HG02678 (cell line): Measurements from ENCODE around the gene GRM4.
"Not testable (repeated sequence)": the region's sequence is repeated elsewhere in the genome, so short reads cannot be mapped to it uniquely, and the experiment has no call there.

Source experiments
- ATAC-seq: cut with Tn5 transposase; IDR thresholded peaks from one replicate; pipeline ENCODE4 v1.9.1; 2021; ENCODE audit warnings: mild to moderate bottlenecking, moderate library complexity; ENCODE audit not compliant: unreplicated experiment

GRM4 gene

DNA sequence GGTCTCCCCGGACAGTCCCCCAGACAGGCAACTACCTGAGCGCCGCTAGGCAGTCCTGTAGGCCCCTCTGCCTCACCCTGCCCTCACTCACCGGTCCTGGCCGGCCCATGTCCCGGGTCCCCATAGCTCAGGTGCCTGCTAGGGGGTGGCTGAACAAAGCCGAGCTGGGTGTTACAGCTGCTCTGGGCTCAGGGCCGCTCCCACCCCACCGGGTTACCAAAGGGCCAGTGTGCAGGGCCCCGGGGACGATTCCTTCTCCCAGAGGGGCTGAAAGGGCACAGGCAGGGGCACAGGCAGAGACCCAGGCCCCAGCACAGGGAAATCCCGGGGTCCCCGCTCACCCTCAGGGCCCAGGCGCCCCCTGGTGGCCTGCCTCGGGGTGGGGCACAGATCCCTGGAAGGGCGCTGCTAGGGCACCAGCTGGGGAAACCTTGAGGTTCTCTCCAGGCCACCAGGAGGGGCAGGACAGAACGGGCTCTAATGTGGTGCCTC, 118.4 kb downstream of the GRM4 start:
- no peak for ATAC-seq

DNA sequence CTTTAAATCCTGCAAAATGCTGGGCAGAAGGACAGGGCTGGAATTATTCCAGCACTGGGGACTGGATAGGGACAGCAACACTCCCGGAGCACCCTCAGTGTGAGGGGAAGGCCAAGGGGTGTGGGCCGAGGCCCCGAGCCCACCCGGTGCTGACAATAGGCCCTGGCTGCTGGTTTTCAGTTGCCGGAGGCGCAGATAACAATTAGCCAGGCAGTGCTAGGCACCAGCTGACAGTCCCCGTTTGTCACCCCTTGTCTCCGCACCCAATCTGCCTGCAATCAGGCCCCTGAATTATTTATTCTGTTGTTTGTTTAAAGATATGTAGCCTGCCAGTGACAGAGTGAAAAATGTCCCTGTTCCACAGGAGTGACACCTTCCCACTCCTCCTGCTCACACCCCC, 120.0 kb downstream of the GRM4 start:
- no peak for ATAC-seq

DNA sequence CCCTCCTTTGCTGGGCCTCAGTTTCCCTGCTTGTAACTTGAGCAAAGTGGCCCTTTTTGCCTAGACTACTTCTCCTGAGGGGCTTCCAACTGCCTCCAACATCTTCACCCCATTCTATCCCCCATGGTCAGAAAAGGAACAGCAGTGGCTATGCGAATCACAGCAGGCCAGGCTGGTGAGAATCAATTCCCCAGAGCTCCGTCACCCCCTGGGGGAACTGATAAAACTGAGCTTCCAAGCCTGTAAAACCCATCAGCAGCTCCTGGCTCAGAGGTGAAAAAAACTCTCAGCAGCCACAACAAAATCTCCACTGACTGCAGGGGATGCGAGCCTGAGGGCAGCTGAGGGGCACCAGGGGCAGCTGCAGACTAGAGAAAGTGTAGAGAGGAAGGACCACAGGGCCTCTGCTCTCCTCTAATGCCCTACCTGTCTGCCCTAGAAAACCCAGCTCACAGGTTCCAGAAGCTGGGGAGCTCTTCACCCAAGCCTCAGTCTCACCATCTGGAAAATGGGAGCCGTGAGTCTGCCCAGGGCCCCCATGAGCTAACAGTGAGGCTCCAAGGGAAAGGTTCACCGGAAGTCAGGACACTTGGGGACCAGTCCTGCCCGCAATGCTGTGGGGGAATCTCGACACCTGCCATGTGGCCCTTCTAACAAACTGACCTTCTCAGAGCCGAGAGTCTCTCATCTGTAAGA, 120.6 kb downstream of the GRM4 start:
- ATAC-seq: no peak

DNA sequence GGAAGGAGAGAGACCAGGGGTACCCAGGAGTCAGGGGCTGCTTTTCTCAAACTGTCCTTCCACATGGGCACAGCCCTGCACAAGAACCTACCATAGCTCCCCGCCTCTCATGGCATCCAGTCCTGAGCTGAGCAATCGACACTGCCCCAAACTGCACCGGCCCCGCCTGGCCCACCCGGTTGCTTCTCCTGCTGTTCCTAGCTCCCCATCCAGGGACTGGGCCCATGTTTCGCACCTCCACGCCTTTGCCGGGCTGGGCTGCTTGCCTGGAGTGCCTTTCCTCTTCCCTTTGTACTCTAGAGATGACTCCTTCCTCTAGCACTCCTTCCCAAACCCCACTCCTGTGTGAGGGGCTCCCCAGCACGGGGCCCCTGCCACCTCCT, 123.0 kb downstream of the GRM4 start:
- ATAC-seq: no peak

DNA sequence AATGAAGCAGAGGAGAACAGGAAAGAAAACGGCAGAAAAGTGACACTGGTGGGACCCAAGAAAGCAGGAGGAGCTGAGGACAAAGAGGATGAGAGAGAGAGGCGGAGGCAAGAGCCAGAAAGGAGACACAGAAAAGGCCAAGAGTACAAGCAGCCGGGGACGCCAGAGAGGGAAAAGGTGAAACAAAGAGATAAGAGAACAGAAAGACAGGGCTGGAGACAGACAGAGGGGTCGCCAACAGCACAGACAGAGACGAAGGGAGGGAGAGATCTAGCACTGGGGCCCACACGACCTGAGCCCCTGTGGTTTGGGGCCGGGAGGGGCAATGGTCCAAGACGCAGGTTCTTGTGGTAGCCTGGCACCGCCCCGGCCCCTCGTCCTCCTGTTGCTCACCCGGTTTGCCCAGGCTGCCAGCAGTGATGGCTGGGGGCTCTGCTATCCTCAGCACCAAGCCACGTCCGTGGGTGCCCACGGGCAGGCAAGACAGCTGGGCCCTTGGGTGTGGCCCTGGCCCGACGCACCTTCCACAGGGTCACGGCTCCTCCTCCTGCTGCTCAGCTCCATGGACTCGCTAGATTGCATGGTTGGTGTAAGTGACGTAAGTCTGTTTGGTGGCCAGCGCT, 123.5 kb downstream of the GRM4 start:
- ATAC-seq: no peak

DNA sequence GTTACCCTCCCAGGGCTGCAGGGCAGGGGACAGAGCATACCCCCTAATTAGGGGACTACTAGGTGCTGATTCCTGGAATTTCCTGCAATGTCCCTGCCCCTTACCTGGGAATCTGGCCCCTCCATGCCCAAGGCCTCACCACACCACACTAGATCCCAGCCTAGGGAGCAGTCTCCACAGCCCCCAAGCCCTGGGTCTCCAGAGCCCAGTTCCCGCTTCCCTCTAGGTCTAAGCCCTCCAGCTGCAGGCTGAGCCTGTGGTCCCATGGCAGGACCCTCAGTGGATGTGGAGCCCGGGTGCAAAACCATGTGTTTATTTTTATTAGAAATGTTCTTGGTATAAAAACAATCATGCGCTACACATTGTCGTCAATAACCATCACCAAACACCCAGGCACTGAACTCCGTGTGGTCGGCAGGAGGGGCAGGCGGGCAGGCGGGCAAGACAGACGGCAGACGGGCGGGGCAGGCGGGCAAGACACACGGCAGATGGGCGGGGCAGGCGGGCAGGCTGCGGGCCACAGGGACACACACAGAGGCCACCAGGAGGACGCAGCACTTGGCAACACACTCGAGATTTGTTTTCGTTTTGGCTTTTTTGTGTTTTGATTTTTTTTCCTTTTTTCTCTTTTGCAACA, 124.2 kb downstream of the GRM4 start:
- ATAC-seq: no peak

DNA sequence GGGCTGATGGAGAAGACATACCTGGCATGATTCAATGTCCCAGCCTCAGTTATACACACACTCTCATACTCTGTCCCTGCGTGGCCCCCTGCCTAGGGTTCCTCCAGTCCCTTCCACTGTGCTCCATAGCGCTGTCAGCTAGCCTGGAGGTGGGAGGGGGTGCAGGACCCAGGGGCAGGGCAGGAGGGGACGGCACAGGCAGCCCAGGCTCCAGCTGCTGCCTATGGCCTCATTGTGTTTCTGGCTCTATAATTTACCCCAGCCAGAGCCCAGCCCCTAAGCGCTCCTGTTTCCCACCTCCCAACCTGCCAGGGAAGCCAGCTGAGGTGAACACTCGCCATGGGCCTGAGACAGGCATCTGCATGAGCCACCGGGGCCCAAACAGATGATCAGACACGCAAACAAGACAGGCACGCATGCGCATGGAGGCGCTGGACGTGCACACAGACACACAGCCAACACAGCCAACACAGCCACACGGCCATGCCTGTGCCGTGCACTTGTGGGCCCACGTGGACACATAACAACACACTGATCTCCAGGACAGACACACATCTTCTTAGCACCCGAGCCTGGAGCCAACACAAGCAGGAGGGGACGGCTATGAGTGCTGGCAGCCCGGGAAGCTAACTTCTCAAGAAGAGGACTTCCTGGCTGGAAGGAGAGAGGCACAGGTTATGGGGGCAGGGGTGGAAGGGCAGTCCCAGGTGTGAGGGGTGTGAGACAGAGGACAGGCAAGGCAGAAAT, 124.9 kb downstream of the GRM4 start:
- no peak for ATAC-seq

DNA sequence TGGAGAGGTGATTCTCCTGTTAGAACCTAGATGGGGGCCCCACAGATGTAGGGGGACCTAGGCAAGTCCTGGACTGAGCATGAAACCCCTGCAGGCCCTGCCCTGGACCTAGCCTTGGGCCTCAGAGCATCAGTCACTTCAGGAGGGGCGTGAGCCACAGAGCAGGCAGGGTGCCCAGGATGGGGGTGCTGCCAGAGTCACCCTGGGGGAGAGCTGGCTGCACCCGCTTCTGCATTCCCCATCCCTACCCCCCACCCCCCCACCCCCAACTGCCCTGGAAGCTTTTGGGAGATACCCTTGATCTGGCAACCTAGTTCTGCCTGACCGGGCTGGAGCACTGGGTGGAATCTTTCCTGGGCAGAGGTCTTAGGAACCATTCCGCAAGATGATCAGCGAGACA, 125.6 kb downstream of the GRM4 start:
- ATAC-seq: no peak

DNA sequence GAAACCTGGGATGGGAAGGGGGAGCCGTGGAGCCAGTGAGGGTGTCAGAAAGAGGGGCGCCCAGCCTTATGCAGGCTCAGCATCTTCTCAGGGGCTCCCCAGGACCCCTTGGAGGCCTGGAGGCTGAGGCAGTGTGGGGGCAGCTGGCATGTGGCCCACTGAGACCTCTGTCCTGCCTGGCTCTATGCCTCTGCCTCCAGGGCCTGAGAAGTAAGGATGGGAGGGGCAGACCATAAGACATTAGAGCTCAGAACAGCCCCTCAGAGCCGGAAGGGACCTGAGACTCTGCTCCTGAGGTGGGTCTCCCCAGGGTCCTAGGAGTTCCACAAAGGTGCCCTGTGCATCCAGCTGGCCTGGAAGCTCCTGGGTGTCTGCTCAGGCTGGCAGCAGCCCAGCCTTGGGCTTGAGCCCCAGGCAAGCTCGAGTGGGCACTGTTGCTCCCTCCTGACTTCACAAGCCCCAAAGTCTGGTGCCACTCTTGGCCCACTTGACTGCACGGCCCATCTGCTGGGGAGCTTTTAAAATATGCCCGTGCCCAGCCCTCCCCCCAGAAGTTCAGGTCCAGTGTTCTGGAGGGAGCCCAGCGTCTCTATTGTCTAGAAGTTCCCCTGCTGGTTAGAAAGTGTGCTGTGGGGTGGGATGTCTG, 126.8 kb downstream of the GRM4 start:
- no peak for ATAC-seq

DNA sequence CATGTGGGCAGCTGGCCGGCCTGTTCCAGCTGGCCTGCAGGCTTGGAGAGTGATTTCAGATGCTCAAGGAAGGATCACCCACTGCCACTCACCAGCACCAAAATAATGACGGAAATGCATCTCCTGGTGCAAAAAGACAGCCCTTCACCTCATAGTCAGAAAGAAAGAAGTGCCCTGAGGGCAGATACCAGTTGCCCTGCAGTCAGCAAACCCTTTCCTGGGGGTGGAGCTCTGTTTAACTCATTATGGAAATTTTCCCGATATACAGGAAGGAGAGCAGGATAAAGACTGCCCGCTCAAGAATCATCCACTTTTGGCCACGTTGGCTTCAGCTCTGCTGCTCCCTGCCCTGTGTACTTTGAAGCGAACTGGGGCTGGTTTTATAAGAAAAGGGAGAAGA, 127.9 kb downstream of the GRM4 start:
- ATAC-seq: no peak

DNA sequence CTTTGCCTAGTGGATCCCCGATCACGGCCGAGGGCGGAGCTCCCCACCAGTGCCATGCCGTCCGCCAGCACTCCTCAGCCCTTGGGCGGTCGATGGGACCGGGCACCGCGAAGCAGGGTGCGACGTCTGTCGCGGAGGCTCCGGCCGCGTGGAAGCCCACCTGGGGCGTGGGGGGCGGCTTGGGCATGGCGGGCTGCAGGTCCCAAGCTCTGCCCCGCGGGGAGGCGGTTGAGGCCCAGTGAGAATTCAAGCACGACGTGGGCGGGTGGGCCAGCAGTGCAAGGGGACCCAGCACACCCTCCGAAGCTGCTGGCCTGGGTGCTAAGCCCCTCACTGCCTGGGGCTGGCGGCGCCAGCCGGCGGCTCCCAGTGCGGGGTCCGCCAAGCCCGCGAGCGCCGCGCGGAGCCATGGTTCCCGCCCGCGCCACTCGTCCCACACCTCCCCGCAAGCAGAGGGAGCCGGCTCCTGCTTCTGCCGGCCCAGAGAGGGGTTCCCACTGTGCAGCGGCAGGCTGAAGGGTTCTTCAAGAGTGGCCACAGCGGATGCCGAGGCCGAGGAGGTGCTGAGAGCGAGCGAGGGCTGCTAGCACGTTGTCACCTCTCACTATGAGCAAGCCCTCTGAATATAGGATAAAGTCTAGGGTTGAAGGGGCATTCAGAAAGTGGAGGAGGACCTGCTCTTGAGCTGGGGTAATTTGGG, 128.6 kb downstream of the GRM4 start:
- no peak for ATAC-seq

DNA sequence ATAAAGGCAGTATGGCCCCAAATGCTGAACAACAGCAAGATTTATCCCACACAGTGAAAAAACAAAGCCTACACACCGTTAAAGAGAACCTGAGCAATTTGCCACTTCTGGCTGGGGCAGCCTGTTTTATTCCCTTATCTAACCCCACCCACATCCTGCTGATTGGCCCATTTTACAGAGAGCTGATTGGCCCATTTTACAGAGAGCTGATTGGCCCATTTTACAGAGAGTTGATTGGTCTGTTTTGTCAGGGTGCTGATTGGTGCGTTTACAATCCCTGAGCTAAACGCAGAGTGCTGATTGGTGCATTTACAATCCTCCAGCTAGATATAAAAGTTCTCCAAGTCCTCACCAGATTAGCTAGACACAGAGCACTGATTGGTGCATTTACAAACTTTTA, 129.3 kb downstream of the GRM4 start:
- ATAC-seq: not testable (repeated sequence)

DNA sequence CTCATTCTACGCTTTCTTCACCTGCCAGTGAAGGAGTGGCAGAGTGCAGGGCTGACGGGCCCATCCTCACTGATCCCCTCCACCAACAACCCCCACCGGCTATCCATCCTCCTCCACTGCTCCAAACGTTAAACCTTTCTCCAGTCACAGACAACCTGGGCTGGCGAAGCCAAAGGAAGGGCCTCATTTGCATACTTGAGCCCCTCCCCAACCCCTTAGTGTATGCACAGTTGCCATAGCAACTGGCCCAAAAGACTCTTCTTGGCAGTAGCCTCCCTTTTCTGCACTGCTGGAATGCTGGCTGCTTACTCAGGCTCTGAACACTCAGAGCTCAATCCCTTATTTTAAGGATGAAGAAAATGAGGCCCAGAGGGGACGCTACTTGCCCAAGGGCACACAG, 130.3 kb downstream of the GRM4 start:
- ATAC-seq: no peak

DNA sequence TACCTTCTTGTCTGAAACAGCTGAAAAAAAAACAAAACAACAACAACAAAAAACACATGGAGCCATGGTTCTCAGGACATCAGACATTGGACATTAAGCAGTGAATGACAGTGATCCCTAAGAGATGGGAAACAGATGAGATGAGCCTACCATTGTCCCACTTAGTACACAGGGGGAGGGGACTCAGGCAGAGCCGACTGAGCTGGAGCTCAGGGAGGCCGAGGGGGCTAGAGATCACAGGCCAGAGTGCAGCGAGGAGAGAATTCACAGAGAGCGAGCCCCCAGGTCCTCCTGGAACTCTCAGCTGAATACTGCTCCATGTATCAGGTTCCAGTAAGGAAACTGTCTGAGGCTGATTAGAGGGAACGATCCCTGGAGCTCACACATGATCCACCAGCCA, 134.6 kb downstream of the GRM4 start:
- ATAC-seq: no peak

DNA sequence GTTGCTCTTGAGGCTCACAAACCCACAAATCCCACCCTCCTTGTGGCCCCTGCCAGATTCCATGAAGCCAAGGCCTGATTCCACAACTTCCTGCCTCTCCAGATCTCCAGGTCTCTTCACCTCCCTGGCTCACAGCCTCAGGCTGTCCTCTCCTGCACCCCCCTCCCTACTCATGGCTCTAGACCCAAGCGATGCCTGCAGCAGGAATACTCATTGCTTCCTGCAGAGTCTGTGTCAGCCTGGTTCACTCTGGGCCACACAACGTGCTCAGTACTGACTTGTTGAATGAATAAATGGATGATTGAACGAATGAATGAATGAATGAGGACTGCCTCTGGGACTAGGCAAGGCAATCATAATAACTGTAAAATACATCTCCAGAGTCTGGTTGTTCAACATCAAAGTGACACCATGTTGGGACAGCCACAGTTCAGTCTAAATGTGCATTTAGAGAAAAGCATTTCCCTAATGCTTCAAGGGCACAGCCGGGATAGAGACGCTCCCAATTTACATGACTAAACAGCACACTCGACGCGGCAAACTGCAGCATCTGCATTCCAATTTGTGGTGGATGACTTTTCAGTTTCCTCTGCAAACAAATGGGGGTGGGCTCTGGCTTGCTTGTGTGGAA, 139.9 kb downstream of the GRM4 start:
- no peak for ATAC-seq

DNA sequence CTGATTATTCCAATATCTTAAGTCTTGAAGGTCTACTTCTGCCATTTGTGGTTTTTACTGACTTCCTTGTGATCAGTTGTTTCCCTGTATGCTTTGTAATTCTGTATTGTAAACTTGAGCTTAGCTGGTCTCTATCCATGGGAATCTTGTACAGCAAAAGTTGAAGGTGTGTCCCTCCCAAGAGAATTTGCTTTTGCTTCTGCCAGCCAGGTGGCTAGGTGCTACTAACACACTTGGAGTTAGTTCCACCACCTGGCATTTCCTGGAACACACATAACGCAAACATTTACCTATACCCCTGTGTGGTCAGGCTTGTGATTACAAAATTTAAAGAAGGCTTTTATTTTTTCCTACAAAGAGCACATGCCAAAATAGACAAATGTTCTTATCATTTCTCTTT, 141.2 kb downstream of the GRM4 start:
- no peak for ATAC-seq

DNA sequence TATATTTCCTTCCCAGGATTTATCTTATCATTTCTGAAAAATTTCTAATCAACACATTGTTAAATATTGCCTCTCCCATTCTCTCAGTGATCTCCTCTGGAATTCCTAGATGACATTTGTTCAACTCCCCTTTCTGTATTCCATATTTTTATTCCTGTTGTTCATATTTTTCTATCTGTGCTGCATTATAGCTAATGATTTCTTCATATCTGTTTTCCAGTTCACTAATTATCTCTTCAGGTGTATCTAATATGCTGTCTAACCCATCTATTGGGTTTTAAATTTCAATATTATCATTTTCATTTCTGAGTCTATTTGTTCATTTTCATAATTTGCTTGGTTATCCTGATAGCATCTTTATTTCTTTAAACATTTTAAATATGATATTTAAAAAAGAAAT, 141.9 kb downstream of the GRM4 start:
- no peak for ATAC-seq

DNA sequence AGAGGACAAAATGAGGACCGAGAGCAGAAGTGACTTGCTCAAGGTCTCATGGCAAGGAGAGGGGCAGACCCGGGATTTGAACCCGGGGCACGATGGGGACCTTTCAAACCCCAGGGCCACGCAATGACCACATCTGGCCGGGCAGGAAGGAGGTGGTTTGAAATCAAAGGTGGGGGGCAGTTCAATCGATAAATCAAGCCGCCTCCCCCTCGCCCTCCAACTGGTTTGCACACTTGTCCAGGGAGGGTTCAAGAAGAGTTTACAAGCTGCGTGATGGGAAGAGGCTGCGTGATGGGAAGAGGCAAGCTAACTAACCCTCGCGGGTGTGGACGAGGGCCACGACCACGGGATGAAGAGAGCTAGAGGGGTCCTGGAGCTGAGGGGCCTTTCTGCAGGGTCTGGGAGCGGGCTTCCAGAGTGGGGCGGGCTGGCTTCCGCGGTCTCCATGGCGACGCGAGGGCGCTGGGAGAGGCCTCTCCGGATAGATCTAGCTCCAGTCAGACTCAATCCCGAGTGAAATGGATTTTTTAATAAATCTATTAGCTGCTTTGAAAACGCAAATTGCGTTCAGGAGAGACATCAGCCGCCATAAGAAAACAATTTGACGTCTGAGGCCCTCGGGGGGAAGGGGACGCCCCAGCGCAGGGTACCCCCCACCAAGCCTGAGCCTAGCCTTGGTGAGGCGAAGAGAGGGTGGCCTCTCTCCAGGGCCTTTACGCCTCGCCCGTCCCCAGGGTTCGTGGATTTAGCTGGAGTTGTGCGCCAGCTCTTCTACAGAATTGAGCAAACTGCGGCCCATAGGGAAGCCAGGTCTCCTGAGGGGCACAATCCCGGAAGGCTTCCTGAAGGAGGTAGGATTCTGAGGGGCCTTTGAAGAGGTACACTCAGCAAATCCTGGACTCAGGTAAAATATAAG, 143.9 kb downstream of the GRM4 start:
- ATAC-seq: no peak

DNA sequence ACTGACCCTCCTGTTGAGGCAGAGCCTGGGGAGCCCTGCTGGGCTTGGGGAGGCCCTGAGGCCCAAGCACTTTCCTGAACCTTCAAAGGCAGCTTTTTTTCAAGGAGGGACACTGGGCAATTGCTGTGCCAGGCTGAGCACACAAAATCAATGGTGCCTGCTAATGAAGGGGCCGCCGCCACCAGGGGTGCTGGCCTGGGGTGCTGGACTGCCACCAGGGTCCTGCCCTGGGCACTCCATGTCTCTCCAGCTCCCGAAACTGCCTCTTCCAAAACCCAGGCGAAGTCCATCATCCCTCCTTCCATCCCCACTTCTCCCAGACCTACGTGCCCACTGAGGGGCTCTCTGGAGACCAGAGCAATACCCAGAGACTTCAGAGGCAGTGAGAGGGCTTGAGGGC, 145.6 kb downstream of the GRM4 start:
- ATAC-seq: no peak
